Type B pancreatic cell (in vitro differentiated cells): ENCODE data around the gene REEP3. TPM values are rescaled to one million over a fixed set of nuclear protein-coding genes. Genes with fewer than 3 reads are reported as not detected.
A peak's percentile ranks its signal among the peaks of the same experiment; 100 is the strongest.

Experiments
- DNase-seq: peaks from one replicate; pipeline ENCODE4 v3.0.0; 2021; ENCODE audit warnings: mixed read lengths; ENCODE audit not compliant: unreplicated experiment; ENCODE audit errors: extremely low spot score
- H3K27ac Mint-ChIP-seq: 2 replicates; pipeline ENCODE4 v1.8.0; 2021; ENCODE audit warnings: mild to moderate bottlenecking, mixed read lengths
- H3K27me3 Mint-ChIP-seq: 2 replicates; pipeline ENCODE4 v1.8.0; 2021; ENCODE audit warnings: mixed read lengths
- H3K36me3 Mint-ChIP-seq: 2 replicates; pipeline ENCODE4 v1.8.0; 2021; ENCODE audit warnings: mixed read lengths
- H3K4me1 Mint-ChIP-seq: one replicate; pipeline ENCODE4 v1.8.0; 2021; ENCODE audit warnings: mixed read lengths; ENCODE audit not compliant: unreplicated experiment
- H3K4me3 Mint-ChIP-seq: 2 replicates; pipeline ENCODE4 v1.8.0; 2021; ENCODE audit warnings: mild to moderate bottlenecking, mixed read lengths
- H3K9me3 Mint-ChIP-seq: 2 replicates; pipeline ENCODE4 v1.8.0; 2021; ENCODE audit warnings: mixed read lengths
- CTCF ChIP-seq: fragments of 200-600 bp; sonication (generic); conservative IDR thresholded peaks from 2 replicates; pipeline ENCODE4 v1.5.0; 2021; ENCODE audit warnings: antibody characterized with exemption, mild to moderate bottlenecking
- total RNA-seq: library from RNA; stranded (reverse); gene quantifications from 2 replicates; pipeline ENCODE4 v1.2.1, GENCODE V29; 2021; ENCODE audit warnings: low replicate concordance

REEP3 gene
- total RNA-seq, 1 donor from 2014 or later: 38.1 TPM

GRCh38 chr10:63573068-63573697 is 52.0 kb downstream of the REEP3 start:
- Mint-ChIP-seq H3K4me3 (peak overlapping the region; percentile 23), H3K27me3 (no peaks in the 10 kb centered on the region)

DNA sequence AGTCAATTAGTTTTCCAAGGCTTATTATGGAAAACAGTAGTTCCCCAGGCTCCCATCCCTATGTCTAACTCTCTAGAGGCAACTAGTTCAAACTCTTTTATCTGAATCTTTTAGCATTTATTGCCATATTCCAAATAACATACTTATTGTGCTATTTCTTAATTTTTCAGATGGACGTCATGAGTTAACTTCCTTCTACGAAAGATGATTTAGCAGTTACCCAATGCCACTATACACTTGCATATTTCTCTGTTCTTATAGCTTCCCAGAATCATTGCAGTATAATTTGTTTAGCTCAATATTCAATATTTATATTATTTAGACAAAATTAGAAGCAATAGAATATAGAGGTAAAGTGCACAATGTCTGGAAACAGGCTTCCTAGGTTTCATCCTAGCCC is 52.8 kb downstream of the REEP3 start:
- no peak overlapping the region for H3K27ac Mint-ChIP-seq
- H3K36me3 Mint-ChIP-seq: peaks cover 21% of the 10 kb centered on the region

More at GRCh38 chr10:63573068-63573697, 52.0 kb downstream of the REEP3 start:
- H3K9me3 Mint-ChIP-seq: no peaks in the 10 kb centered on the region
- H3K27ac Mint-ChIP-seq: peak overlapping the region; percentile 55
- peaks cover 12% of the 10 kb centered on the region for H3K4me1 Mint-ChIP-seq
- TF ChIP-seq CTCF: no peak
- no peak for DNase-seq
- peaks cover 21% of the 10 kb centered on the region for H3K36me3 Mint-ChIP-seq

GRCh38 chr10:63576501-63576900 is 55.3 kb downstream of the REEP3 start:
- Mint-ChIP-seq H3K27ac (no peak overlapping the region), H3K36me3 (peaks cover 16% of the 10 kb centered on the region), H3K9me3 (no peaks in the 10 kb centered on the region), H3K27me3 (no peaks in the 10 kb centered on the region), H3K4me3 (no peak overlapping the region), H3K4me1 (peaks cover 16% of the 10 kb centered on the region)
- no peak for DNase-seq
- TF ChIP-seq CTCF: no peak

More for the DNA sequence above, 52.8 kb downstream of the REEP3 start:
- no peak for TF ChIP-seq CTCF
- H3K27me3 Mint-ChIP-seq: no peaks in the 10 kb centered on the region
- H3K4me3 Mint-ChIP-seq: no peak overlapping the region
- H3K4me1 Mint-ChIP-seq: peaks cover 12% of the 10 kb centered on the region
- H3K9me3 Mint-ChIP-seq: no peaks in the 10 kb centered on the region
- no peak for DNase-seq

GRCh38 chr10:63578501-63578900 is 57.3 kb downstream of the REEP3 start:
- Mint-ChIP-seq H3K4me3 (no peak overlapping the region), H3K4me1 (peaks cover 10% of the 10 kb centered on the region)

DNA sequence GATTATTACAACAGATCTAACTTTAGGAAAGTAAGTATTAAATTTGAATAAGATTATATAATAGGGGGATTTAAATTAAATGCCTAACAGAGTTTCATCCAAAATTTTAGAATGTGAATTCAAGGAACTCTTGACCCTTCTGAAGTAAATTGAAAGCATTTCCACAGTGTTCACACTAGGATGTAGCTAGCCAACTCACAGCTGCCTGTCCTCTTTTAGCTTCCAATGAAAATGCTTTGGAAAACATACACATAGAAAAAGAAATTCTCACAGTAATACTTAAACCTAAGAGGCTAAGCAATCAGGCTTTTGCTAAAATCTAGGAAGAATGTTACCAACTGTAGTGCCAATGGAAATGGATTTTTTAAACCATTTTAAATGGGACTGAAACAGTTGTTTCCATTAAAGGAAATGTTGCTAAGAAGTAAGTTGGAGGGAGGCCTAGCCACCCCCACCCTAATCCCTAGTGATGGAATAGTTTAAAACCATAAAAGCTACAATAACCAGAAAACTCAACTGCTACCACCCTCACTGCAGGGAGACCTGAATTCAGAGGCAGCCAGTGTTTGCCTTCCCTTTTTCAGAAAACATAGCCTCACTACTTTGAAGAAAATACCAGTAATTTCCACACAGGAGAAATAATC is 58.3 kb downstream of the REEP3 start:
- no peak for DNase-seq
- Mint-ChIP-seq H3K4me3 (no peak overlapping the region), H3K27ac (no peak overlapping the region), H3K4me1 (peaks cover 11% of the 10 kb centered on the region), H3K9me3 (no peaks in the 10 kb centered on the region), H3K27me3 (no peaks in the 10 kb centered on the region), H3K36me3 (peaks cover 16% of the 10 kb centered on the region)
- TF ChIP-seq CTCF: no peak

More at GRCh38 chr10:63578501-63578900, 57.3 kb downstream of the REEP3 start:
- Mint-ChIP-seq H3K9me3 (no peaks in the 10 kb centered on the region), H3K27ac (no peak overlapping the region), H3K27me3 (no peaks in the 10 kb centered on the region), H3K36me3 (peaks cover 16% of the 10 kb centered on the region)
- TF ChIP-seq CTCF: no peak
- no peak for DNase-seq
